ENCODE measurements around the gene YIPF2. TPM values are rescaled to one million over a fixed set of nuclear protein-coding genes. Genes with fewer than 3 reads are reported as not detected.

YIPF2 gene
- 10 to 100 TPM; 22.3 to 24.0 TPM for total RNA-seq

GRCh38 chr19:10928563-10929401, at the start of gene YIPF2, which contains the start of gene TIMM29:
Gene YIPF2 (minus strand): TSS chr19:10928639. CDS start chr19:10928410, 229 bp downstream.
Gene TIMM29 (plus strand): TSS chr19:10928811. CDS start chr19:10928823, 12 bp downstream.
- peak within 1 kb of the TSS; percentile 93 for H3K4me3 Mint-ChIP-seq
- no peaks in the 10 kb centered on the region for H3K9me3 Mint-ChIP-seq
- peaks cover 15% of the 10 kb centered on the region for H3K4me1 Mint-ChIP-seq
- H3K27ac Mint-ChIP-seq = peak within 1 kb of the TSS; percentile 85
- H3K27me3 Mint-ChIP-seq = no peaks in the 10 kb centered on the region
- H3K36me3 Mint-ChIP-seq = peaks cover 3% of the 10 kb centered on the region
- DNase-seq = peak; percentile 94

DNA sequence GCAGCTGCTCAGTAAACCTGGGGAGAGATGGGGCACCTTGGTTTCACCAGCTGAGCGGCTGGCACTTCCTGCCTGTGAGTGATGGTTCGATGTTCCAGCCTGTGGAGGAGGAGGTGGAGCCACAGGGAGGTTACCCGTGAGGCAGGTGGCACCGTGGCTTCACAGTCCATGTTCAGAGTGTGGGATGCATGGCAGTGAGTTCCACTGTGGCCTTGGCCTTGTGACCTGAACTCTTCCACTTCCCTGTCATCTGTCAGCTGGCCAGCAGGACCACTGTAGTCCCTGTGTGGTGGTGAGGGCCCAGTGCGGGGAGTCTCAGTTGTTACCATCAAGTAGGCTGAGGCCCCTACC, 49.3 kb upstream of the YIPF2 start:
- Mint-ChIP-seq H3K27ac (no peak overlapping the region), H3K36me3 (peaks cover 5% of the 10 kb centered on the region), H3K9me3 (no peaks in the 10 kb centered on the region), H3K4me3 (no peak overlapping the region), H3K27me3 (no peaks in the 10 kb centered on the region), H3K4me1 (peaks cover 33% of the 10 kb centered on the region)
- no peak for DNase-seq

DNA sequence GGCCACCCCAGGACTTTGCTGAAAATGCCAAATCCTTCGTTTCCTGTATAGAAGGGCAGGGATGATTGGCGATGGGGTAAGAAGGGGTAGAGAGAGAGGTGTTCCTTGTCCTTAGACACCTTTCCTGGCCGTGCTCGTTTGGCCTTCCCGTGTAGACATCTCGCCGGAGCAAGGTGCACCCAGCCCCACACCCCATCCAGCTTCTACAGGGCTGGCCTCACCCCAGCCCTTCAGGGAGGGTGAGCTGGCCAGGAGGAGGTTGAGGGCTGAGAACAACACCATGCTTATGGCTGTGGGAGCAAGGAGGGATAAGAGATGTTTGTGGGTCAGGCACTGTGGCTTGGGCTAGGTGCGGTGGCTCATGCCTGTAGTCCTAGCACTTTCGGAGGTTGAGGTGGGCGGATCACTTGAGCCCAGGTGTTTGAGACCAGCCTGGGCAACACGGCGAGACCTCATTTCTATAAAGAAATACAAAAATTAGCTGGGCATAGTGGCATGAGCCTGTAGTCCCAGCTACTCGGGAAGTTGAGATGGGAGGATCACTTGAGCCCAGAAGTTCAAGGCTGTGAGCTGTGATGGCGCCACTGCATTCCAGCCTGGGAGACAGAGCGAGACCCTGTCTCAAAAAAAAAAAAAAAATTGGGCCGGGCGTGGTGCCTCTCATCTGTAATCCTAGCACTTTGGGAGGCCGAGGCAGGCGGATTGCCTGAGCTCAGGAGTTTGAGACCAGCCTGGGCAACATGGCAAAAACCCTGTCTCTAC, 47.9 kb upstream of the YIPF2 start:
- peaks cover 5% of the 10 kb centered on the region for H3K36me3 Mint-ChIP-seq
- H3K27ac Mint-ChIP-seq = no peak overlapping the region
- no peaks in the 10 kb centered on the region for H3K27me3 Mint-ChIP-seq
- H3K4me3 Mint-ChIP-seq = no peak overlapping the region
- no peak for DNase-seq
- H3K9me3 Mint-ChIP-seq = no peaks in the 10 kb centered on the region
- H3K4me1 Mint-ChIP-seq = peaks cover 32% of the 10 kb centered on the region

DNA sequence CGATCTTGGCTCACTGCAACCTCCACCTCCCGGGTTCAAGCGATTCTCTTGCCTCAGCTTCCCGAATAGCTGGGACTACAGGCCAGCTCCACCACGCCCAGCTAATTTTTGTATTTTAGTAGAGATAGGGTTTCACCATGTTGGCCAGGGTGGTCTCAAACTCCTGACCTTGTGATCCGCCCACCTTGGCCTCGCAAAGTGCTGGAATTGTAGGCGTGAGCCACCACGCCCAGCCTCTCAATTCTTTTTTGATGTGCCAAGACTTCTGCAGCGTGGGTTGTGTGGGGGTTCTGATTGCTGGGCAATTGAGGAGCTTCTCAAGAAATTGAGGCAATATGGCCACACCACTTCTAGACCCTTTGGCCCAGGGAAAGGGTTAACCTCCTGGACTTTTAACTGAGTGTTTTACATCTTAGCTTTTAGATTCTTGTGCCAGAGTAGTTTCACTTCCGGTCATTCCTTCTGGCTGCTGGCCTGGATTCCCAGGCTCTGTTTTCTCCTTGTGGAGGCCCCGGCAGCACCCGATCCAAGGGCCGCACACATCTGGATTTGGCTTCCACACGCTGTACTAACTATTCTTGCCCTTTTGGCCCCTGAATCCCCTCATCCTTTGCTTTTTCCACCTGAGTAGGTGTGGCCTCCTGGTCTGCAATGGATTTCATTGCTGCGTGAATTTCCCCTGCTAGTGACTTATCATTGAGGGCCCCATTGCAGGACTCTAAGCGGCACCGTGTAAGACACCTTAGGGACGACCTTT, 47.1 kb upstream of the YIPF2 start:
- DNase-seq = no peak
- Mint-ChIP-seq H3K36me3 (peaks cover 5% of the 10 kb centered on the region), H3K27ac (no peak overlapping the region), H3K4me1 (peaks cover 34% of the 10 kb centered on the region), H3K9me3 (no peaks in the 10 kb centered on the region), H3K27me3 (no peaks in the 10 kb centered on the region), H3K4me3 (no peak overlapping the region)

GRCh38 chr19:10971107-10971726, 42.8 kb upstream of the YIPF2 start:
- Mint-ChIP-seq H3K27me3 (no peaks in the 10 kb centered on the region), H3K36me3 (peaks cover 5% of the 10 kb centered on the region), H3K4me3 (no peak overlapping the region), H3K4me1 (peaks cover 37% of the 10 kb centered on the region), H3K9me3 (no peaks in the 10 kb centered on the region), H3K27ac (no peak overlapping the region)
- no peak for DNase-seq

DNA sequence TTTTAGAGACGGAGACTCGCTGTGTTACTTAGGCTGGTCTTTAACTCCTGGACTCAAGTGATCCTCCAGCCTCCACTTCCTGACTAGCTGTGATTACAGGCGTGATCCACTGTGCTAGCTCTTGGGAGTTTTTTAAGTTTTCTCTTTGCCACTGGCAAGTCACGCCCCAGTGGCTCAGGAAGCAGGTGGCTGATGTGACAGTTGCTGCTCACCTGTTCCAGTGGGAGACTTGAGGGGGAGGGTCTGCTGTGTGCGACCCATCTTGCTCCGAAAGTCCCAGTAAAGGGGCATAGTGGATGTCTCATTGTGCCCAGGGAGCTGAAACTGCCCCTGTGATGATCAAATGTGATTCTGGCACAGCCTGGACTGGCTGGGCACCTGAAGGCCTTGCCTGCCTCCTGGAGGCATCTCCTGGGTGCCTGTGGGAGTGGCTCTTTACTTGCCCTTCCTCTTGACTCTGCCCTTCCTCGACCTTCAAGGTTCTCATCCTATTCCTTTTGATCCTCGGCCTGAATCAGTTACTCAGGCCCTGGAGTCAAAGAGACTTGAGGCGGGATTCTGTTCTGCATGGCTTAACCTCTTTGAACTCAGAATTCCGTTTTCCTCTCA, 40.2 kb upstream of the YIPF2 start:
- Mint-ChIP-seq H3K36me3 (peaks cover 6% of the 10 kb centered on the region), H3K4me3 (no peak overlapping the region), H3K9me3 (no peaks in the 10 kb centered on the region), H3K27ac (no peak overlapping the region), H3K27me3 (no peaks in the 10 kb centered on the region), H3K4me1 (peaks cover 43% of the 10 kb centered on the region)
- DNase-seq = no peak

- no peak overlapping the region for H3K27ac Mint-ChIP-seq
- peaks cover 56% of the 10 kb centered on the region for H3K4me1 Mint-ChIP-seq
- no peak overlapping the region for H3K4me3 Mint-ChIP-seq
- no peaks in the 10 kb centered on the region for H3K27me3 Mint-ChIP-seq
- H3K36me3 Mint-ChIP-seq = peaks cover 7% of the 10 kb centered on the region
- H3K9me3 Mint-ChIP-seq = no peaks in the 10 kb centered on the region
- no peak for DNase-seq
These were observed 38.4 kb upstream of the YIPF2 start for GRCh38 chr19:10966809-10967208.

DNA sequence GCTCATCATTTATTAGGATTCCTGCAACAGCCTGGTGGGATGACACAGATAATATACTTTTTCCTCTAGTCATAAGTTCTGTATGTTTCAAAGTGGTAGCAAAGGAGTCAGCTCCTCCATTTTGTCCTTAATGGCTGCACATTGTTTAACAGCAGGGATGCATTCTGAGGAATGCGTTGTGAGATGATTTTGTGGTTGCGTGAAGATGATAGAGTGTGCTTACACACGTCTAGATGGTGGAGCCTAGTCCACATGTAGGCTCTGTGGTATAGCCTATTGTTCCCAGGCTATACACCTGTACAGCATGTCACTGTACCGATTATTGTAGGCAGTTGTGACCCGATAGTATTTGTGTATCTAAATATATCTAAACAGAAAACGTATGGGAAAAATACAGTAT, 37.0 kb upstream of the YIPF2 start:
- Mint-ChIP-seq H3K4me3 (no peak overlapping the region), H3K36me3 (peaks cover 7% of the 10 kb centered on the region), H3K4me1 (peaks cover 56% of the 10 kb centered on the region), H3K27ac (no peak overlapping the region), H3K27me3 (no peaks in the 10 kb centered on the region), H3K9me3 (no peaks in the 10 kb centered on the region)
- DNase-seq = no peak

DNA sequence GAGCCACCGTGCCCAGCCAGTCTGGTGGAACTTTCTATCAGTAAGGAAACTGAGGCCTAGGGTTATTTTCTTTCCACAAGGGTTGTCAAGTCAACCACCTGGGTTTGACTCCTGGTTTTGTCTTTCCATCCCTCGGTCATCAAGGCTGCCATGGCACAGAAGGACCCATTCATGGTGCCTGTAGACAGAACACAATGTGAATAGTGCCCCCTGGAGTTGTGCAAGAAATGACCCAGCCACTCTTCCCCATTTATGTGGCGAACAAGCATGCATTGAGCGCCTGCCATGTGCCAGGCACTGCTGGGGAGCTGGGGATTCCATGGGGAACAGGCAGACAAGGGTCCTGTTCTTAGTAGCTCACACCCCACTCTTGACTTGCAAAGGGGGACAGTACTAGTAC, 36.5 kb upstream of the YIPF2 start:
- no peak overlapping the region for H3K27ac Mint-ChIP-seq
- no peaks in the 10 kb centered on the region for H3K27me3 Mint-ChIP-seq
- DNase-seq = no peak
- H3K9me3 Mint-ChIP-seq = no peaks in the 10 kb centered on the region
- H3K4me1 Mint-ChIP-seq = peaks cover 57% of the 10 kb centered on the region
- H3K4me3 Mint-ChIP-seq = no peak overlapping the region
- peaks cover 7% of the 10 kb centered on the region for H3K36me3 Mint-ChIP-seq

- H3K27me3 Mint-ChIP-seq = no peaks in the 10 kb centered on the region
- H3K27ac Mint-ChIP-seq = peak overlapping the region; percentile 78
- peaks cover 1% of the 10 kb centered on the region for H3K9me3 Mint-ChIP-seq
- no peak for DNase-seq
- H3K4me1 Mint-ChIP-seq = peaks cover 55% of the 10 kb centered on the region
- H3K36me3 Mint-ChIP-seq = peaks cover 9% of the 10 kb centered on the region
- peak overlapping the region; percentile 90 for H3K4me3 Mint-ChIP-seq
These were observed 35.4 kb upstream of the YIPF2 start for GRCh38 chr19:10963865-10964264.

DNA sequence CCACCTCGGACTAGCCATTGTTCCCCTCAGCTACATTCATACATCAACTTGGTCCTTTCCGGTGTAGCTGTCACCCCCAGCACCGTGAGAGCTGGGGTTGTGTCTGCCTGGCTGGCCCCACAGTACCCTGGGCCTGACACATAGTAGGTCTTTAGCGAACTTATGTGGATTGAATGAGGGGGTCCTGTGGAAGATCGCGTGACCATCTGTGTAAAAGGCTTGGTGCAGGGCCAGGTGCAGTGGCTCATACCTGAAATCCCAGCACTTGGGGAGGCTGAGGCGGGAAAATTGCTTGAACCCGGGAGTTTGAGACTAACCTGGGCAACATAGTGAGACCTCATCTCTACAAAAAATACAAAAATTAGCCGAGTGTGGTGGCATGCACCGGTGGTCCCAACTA, 34.4 kb upstream of the YIPF2 start:
- H3K27me3 Mint-ChIP-seq = no peaks in the 10 kb centered on the region
- peaks cover 1% of the 10 kb centered on the region for H3K9me3 Mint-ChIP-seq
- H3K4me1 Mint-ChIP-seq = peaks cover 47% of the 10 kb centered on the region
- peak overlapping the region; percentile 90 for H3K4me3 Mint-ChIP-seq
- peaks cover 9% of the 10 kb centered on the region for H3K36me3 Mint-ChIP-seq
- no peak overlapping the region for H3K27ac Mint-ChIP-seq
- no peak for DNase-seq

DNA sequence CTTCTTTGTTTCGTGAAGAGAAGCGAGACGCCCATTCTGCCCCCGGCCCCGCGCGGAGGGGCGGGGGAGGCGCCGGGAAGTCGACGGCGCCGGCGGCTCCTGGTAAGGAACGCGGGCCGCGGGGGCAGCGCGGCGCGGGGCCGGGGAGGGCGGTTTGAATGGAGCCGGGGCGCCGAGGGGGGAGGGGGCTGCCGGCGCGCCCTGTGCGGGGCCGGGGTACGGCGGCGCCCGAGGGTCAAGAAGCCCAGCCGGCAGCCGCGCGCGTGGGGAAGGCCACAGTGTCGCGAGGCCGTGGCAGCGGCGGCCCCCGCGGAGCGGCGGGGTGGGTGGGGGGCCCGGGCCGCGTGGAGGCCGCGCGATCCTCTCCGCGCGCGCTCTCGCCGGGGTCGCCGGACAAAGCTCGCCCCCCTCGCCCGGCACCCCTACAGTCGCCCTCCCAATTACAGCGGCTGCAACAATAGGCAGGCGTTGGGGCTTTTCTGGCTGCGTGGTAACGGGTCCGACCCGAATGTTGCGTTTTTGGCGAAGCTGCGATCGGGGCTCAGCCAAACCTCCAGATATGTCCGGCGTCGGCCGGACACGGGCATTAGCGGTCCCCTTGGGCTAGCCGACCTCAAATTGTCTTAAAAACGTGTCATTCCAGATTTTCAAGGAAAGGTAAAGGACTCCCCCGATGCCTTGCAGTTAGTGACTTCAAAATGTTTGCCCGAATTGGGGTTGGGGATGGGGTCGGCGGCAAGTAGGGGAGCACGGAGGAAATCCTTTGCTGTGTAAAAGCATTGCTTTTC, 32.8 kb upstream of the YIPF2 start:
- DNase-seq = no peak
- H3K36me3 Mint-ChIP-seq = peaks cover 9% of the 10 kb centered on the region
- H3K4me1 Mint-ChIP-seq = peaks cover 44% of the 10 kb centered on the region
- peak overlapping the region; percentile 88 for H3K27ac Mint-ChIP-seq
- no peaks in the 10 kb centered on the region for H3K27me3 Mint-ChIP-seq
- H3K9me3 Mint-ChIP-seq = peaks cover 1% of the 10 kb centered on the region
- peak overlapping the region; percentile 90 for H3K4me3 Mint-ChIP-seq

- peaks cover 9% of the 10 kb centered on the region for H3K36me3 Mint-ChIP-seq
- H3K4me1 Mint-ChIP-seq = peaks cover 43% of the 10 kb centered on the region
- H3K27ac Mint-ChIP-seq = peak within 1 kb of the TSS; percentile 92
- H3K9me3 Mint-ChIP-seq = peaks cover 1% of the 10 kb centered on the region
- H3K27me3 Mint-ChIP-seq = no peaks in the 10 kb centered on the region
- peak within 1 kb of the TSS; percentile 90 for H3K4me3 Mint-ChIP-seq
- peak; percentile 100 for DNase-seq
These were observed 32.1 kb upstream of the YIPF2 start, which contains the start of gene SMARCA4 for GRCh38 chr19:10960314-10961072. Gene SMARCA4 (plus strand): TSS chr19:10961030. CDS start chr19:10984152, 23,122 bp downstream.
